ENCODE measurements around the gene ROBO1. TPM values are rescaled to one million over a fixed set of nuclear protein-coding genes. Genes with fewer than 3 reads are reported as not detected.

ROBO1 gene
- total and polyA plus RNA-seq, 2 donors from 2014 or later: 2.1 to 22.1 TPM

GRCh38 chr3:79421273-79421672, 346.5 kb downstream of the ROBO1 start:
- H3K27ac ChIP-seq (ENCODE audit: low read depth in 2 of 2, low read length in 2 of 2): no peak overlapping the region
- H3K9me3 ChIP-seq (ENCODE audit: control insufficient read depth in 2 of 3, insufficient read depth in 1 of 3, low read length in 3 of 3): no peaks in the 10 kb centered on the region
- no peak overlapping the region for H3K4me3 ChIP-seq (ENCODE audit: low read length in 3 of 3)
- no peaks in the 10 kb centered on the region for H3K4me1 ChIP-seq (ENCODE audit: control insufficient read depth in 2 of 3, insufficient read depth in 2 of 3, low read depth in 1 of 3, low read length in 3 of 3)
- no peak for TF ChIP-seq CTCF (IDR thresholded peaks at IDR 0.05; ENCODE audit: borderline replicate concordance, extremely low read depth, insufficient read depth)
- FAIRE-seq (no peak), DNase-seq (no peak)
- H3K36me3 ChIP-seq (ENCODE audit: control insufficient read depth in 2 of 3, insufficient read depth in 3 of 3, low read length in 3 of 3): no peaks in the 10 kb centered on the region
- intact Hi-C loops (cut with DNase I): no loop called here
- no peak overlapping the region for H3K9ac ChIP-seq (ENCODE audit: low read length in 3 of 3)
- no peaks in the 10 kb centered on the region for H3K27me3 ChIP-seq (ENCODE audit: control insufficient read depth, insufficient read depth, low read length)

GRCh38 chr3:79418855-79419621, 348.8 kb downstream of the ROBO1 start:
- intact Hi-C loops (cut with DNase I): no loop called here
- Histone ChIP-seq H3K27ac (ENCODE audit: low read depth in 2 of 2, low read length in 2 of 2) (no peak overlapping the region), H3K9me3 (ENCODE audit: control insufficient read depth in 2 of 3, insufficient read depth in 1 of 3, low read length in 3 of 3) (no peaks in the 10 kb centered on the region), H3K36me3 (ENCODE audit: control insufficient read depth in 2 of 3, insufficient read depth in 3 of 3, low read length in 3 of 3) (no peaks in the 10 kb centered on the region), H3K4me1 (ENCODE audit: control insufficient read depth in 2 of 3, insufficient read depth in 2 of 3, low read depth in 1 of 3, low read length in 3 of 3) (no peaks in the 10 kb centered on the region), H3K4me3 (ENCODE audit: low read length in 3 of 3) (no peak overlapping the region), H3K27me3 (ENCODE audit: control insufficient read depth, insufficient read depth, low read length) (no peaks in the 10 kb centered on the region), H3K9ac (ENCODE audit: low read length in 3 of 3) (no peak overlapping the region)
- FAIRE-seq (no peak), DNase-seq (peak in 2 of 5 donors; percentile 15 to 44)
- no peak for TF ChIP-seq CTCF (IDR thresholded peaks at IDR 0.05; ENCODE audit: borderline replicate concordance, extremely low read depth, insufficient read depth)

- intact Hi-C loops (cut with DNase I): no loop called here
- DNase-seq (no peak), FAIRE-seq (no peak)
- no peak for TF ChIP-seq CTCF (IDR thresholded peaks at IDR 0.05; ENCODE audit: borderline replicate concordance, extremely low read depth, insufficient read depth)
- H3K9ac ChIP-seq (ENCODE audit: low read length in 3 of 3): no peak overlapping the region
- H3K4me1 ChIP-seq (ENCODE audit: control insufficient read depth in 2 of 3, insufficient read depth in 2 of 3, low read depth in 1 of 3, low read length in 3 of 3): no peaks in the 10 kb centered on the region
- H3K4me3 ChIP-seq (ENCODE audit: low read length in 3 of 3): no peak overlapping the region
- no peak overlapping the region for H3K27ac ChIP-seq (ENCODE audit: low read depth in 2 of 2, low read length in 2 of 2)
- no peaks in the 10 kb centered on the region for H3K9me3 ChIP-seq (ENCODE audit: control insufficient read depth in 2 of 3, insufficient read depth in 1 of 3, low read length in 3 of 3)
- H3K36me3 ChIP-seq (ENCODE audit: control insufficient read depth in 2 of 3, insufficient read depth in 3 of 3, low read length in 3 of 3): no peaks in the 10 kb centered on the region
- H3K27me3 ChIP-seq (ENCODE audit: control insufficient read depth, insufficient read depth, low read length): no peaks in the 10 kb centered on the region
These were observed 352.4 kb downstream of the ROBO1 start for GRCh38 chr3:79415356-79415755.

Data from kidney (tissue), 14 donors.